Astrocyte of the spinal cord (primary cell): ENCODE measurements around the gene TMEM178B.

Experiments
- DNase-seq: peaks from one replicate; pipeline ENCODE4 v3.0.0; 2011; ENCODE audit warnings: low read depth, low spot score
- H3K4me3 ChIP-seq: 2 replicates; pipeline ENCODE4 v1.5.1; 2011; ENCODE audit warnings: low read depth, mild to moderate bottlenecking, low read length, moderate library complexity
- in situ Hi-C: cut with HindIII; loops from 2 replicates; pipeline ENCODE4 v1.10.0; 2017; ENCODE audit warnings: low sequenced_read_pairs
- TF ChIP-seq, protein P1 (sequence below): IDR thresholded peaks from 2 replicates; pipeline ENCODE4 v1.5.1; 2012; ENCODE audit warnings: low read depth, mild to moderate bottlenecking, low read length, inconsistent platforms

TMEM178B gene

DNA sequence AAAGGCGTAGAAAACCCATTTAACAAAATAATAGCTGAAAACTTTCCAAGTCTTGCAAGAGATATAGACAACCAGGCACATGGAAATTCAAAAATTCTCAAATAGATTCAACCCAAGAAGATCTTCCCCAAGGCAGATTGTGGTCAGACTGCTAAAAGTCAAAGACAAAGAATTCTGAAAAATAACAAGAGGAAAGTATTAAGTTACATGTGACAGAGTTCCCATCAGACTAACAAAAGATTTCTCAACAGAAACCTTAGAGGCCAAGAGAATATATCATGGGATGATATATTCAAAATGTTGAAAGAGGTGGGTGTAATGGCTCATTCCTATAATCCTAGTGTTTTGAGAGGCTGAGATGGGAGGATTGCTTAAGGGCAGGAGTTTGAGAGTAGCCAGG is 59.8 kb downstream of the TMEM178B start:
- TF ChIP-seq, protein P1, sequence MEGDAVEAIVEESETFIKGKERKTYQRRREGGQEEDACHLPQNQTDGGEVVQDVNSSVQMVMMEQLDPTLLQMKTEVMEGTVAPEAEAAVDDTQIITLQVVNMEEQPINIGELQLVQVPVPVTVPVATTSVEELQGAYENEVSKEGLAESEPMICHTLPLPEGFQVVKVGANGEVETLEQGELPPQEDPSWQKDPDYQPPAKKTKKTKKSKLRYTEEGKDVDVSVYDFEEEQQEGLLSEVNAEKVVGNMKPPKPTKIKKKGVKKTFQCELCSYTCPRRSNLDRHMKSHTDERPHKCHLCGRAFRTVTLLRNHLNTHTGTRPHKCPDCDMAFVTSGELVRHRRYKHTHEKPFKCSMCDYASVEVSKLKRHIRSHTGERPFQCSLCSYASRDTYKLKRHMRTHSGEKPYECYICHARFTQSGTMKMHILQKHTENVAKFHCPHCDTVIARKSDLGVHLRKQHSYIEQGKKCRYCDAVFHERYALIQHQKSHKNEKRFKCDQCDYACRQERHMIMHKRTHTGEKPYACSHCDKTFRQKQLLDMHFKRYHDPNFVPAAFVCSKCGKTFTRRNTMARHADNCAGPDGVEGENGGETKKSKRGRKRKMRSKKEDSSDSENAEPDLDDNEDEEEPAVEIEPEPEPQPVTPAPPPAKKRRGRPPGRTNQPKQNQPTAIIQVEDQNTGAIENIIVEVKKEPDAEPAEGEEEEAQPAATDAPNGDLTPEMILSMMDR, result no peak
- no peak overlapping the region for H3K4me3 ChIP-seq
- DNase-seq, result peak; percentile 22
- in situ Hi-C loops, result no loop called here

DNA sequence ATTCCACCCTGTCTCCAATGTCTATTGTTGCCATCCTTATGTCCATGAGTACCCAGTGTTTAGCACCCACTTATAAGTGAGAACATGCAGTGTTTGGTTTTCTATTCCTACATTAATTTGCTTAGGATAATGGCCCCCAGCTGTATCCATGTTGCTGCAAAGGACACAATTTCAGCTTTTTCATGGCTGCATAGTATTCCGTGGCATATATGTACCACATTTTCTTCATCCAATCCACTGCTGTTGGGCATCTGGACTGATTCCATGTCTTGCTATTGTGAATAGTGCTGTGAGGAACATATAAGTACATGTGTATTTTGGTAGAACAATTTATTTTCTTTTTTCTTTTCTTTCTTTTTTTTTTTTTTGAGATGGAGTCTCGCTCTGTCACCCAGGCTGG is 68.2 kb downstream of the TMEM178B start:
- DNase-seq, result no peak
- in situ Hi-C loops, result no loop called here
- H3K4me3 ChIP-seq, result no peak overlapping the region
- TF ChIP-seq, protein P1, result no peak

DNA sequence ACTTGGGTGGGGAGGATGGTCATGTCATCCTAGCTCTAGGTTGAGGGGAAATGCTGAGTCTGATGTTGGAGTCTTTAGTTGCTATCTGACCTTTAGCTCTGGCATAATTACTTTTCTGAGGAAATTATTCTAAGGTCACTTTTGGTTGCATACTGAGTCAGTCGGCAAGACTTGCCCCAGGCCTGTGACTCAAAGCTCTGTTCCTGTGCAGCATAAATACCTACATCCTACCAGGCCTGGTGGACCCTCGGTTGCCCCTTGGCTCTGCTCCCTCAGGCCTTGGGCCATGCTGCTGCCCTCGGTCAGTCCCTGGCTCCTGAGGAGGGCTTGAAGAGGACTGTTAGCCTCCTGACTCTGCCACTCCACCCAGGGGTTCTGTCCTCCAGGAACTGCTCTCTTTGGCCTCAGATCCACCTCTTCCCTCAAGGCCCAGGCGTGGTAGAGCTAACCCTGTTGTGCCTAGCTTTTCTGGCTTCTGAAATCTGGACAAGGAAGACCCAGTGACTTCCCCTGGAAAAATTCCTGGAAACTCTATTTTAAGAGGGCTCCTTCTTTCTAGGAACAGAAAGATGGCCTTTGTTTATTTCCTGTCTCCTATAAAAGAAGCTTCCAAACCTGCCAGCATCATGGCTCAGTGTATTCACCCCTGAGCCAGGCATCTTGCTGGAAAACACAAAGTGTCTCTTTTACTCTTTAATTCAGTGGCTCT is 71.2 kb downstream of the TMEM178B start:
- in situ Hi-C loops, result no loop called here
- DNase-seq, result no peak
- no peak overlapping the region for H3K4me3 ChIP-seq
- TF ChIP-seq, protein P1, result no peak

DNA sequence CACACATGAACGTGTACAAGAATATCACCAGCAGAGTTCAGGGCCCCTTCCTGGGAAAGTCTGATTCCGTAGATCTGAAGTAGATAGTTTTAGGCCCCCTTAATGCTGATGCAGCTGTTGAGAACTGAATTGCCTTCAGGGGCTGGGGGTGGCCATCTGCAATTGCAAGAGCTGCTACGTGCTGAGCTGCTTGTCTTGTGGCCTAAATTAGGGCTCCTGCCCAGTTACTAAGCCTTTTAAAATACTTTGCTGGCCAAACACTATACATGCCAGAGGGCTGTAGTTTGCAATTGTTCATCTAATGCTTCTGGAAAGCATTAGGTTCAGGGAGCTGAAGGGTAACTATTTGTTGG is 71.7 kb downstream of the TMEM178B start:
- in situ Hi-C loops, result no loop called here
- TF ChIP-seq, protein P1, result no peak
- no peak overlapping the region for H3K4me3 ChIP-seq
- no peak for DNase-seq

DNA sequence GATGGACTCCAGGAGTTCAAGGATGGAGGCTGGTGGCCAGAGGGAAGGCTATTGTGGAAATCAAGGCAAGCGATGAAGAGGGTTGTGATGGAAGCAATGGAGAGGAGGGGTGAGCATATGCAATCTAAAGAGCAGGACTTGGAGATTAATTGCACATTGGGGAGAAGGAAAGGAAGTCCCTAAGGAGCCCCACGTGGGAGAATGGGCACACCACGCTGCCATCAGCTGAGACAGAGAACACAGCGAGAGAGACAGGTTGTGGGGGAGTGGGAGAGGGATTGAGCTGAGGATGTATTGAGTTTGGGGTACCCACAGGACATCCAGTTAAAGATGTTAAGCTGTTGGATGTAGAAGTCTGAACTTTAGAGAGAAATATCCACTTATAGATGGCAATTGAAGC is 73.6 kb downstream of the TMEM178B start:
- DNase-seq, result no peak
- TF ChIP-seq, protein P1, result no peak
- in situ Hi-C loops, result no loop called here
- H3K4me3 ChIP-seq, result no peak overlapping the region

DNA sequence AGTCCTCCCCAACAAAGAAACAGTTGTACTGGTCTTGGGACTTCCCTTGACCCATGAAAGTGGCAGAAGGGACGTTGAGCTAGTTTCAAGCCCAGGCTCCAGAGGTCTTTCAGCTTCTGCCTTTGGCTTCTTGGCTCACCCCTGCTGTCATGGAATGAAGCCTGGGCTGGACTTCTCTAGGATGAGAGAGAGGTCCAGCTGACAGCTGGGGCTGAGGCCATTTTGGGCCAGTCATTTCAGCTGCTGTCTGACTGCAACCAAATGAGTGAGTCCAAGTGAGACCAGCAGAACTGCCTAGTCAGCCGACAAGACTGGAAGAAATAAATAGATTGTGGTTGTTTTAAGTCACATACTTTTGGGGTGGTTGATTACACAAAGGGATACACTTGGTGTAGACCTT is 76.6 kb downstream of the TMEM178B start:
- in situ Hi-C loops, result no loop called here
- TF ChIP-seq, protein P1, result no peak
- no peak overlapping the region for H3K4me3 ChIP-seq
- no peak for DNase-seq
